ENCODE results near the gene HCFC1.

DNA sequence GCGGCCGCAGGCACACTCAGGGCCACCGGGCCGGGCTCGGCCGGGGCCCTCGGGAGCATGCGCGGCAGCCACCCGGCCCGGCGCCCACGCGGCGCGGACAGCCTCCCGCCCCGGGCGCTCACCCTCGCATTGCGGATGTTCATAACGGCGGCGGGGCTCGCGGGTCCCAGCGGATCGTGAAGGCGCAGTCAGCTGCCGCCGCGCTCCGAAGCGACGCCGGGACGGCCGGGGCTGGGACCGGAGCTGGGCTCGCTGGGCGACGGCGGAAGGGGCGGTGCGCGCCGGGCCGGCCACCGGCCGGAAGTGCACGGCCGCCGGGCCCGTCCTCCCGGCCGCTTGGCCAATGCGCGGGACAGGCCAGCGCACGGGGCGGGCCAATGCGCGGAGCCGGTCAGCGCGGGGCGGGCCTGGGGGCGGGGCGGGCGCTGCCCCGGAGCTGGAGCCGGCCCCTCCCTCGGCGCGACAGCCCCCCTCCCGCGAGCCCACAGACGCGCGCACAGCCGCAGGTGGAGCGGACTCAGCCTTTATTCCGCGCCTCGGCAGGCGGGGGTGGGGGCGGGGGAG lies 36.8 kb downstream of the HCFC1 start, which contains the start of gene NAA10:
- TF ChIP-seq, protein P1, sequence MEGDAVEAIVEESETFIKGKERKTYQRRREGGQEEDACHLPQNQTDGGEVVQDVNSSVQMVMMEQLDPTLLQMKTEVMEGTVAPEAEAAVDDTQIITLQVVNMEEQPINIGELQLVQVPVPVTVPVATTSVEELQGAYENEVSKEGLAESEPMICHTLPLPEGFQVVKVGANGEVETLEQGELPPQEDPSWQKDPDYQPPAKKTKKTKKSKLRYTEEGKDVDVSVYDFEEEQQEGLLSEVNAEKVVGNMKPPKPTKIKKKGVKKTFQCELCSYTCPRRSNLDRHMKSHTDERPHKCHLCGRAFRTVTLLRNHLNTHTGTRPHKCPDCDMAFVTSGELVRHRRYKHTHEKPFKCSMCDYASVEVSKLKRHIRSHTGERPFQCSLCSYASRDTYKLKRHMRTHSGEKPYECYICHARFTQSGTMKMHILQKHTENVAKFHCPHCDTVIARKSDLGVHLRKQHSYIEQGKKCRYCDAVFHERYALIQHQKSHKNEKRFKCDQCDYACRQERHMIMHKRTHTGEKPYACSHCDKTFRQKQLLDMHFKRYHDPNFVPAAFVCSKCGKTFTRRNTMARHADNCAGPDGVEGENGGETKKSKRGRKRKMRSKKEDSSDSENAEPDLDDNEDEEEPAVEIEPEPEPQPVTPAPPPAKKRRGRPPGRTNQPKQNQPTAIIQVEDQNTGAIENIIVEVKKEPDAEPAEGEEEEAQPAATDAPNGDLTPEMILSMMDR (IDR thresholded peaks at IDR 0.05; ENCODE audit: insufficient read depth, low read depth, low read length): no peak
- no peak for TF ChIP-seq EZH2 (IDR thresholded peaks at IDR 0.05; ENCODE audit: insufficient read depth, low read length)
